ENCODE data around the gene DYNLT5.
A peak's percentile ranks its signal among the peaks of the same experiment; 100 is the strongest.
"Not testable (repeated sequence)": the region's sequence is repeated elsewhere in the genome, so short reads cannot be mapped to it uniquely, and the experiment has no call there.

The DYNLT5 gene

GRCh38 chr1:66752000-66752592 lies at the start of gene DYNLT5:
TSS of gene DYNLT5 (plus strand) at chr1:66752459. CDS start at chr1:66754659, 2,200 bp downstream.
- no peak for DNase-seq

GRCh38 chr1:66704177-66704875 lies 47.9 kb upstream of the DYNLT5 start:
- no peak for DNase-seq

- DNase-seq: no peak
Observed at GRCh38 chr1:66705110-66705509, 47.1 kb upstream of the DYNLT5 start.

- DNase-seq: no peak
Observed at GRCh38 chr1:66711420-66711819, 40.8 kb upstream of the DYNLT5 start.

- no peak for DNase-seq
Observed at GRCh38 chr1:66712839-66713238, 39.4 kb upstream of the DYNLT5 start.

- DNase-seq: no peak
Observed at GRCh38 chr1:66723985-66724384, 28.3 kb upstream of the DYNLT5 start.

- peak; percentile 36 for DNase-seq
Observed at GRCh38 chr1:66725885-66726665, 26.2 kb upstream of the DYNLT5 start.

- no peak for DNase-seq
Observed at GRCh38 chr1:66728021-66728420, 24.2 kb upstream of the DYNLT5 start.

- DNase-seq: not testable (repeated sequence)
Observed at GRCh38 chr1:66728716-66729115, 23.5 kb upstream of the DYNLT5 start.

- DNase-seq: no peak
Observed at GRCh38 chr1:66729119-66729518, 23.1 kb upstream of the DYNLT5 start.

- DNase-seq: no peak
Observed at GRCh38 chr1:66729523-66729922, 22.7 kb upstream of the DYNLT5 start.

GRCh38 chr1:66730462-66730861 lies 21.8 kb upstream of the DYNLT5 start:
- DNase-seq: no peak

- no peak for DNase-seq
Observed at GRCh38 chr1:66731170-66731865, 20.9 kb upstream of the DYNLT5 start.

- DNase-seq: no peak
Observed at GRCh38 chr1:66732407-66733166, 19.7 kb upstream of the DYNLT5 start.

GRCh38 chr1:66733348-66734017 lies 18.8 kb upstream of the DYNLT5 start:
- DNase-seq: no peak

GRCh38 chr1:66734531-66734930 lies 17.7 kb upstream of the DYNLT5 start:
- DNase-seq: not testable (repeated sequence)

- DNase-seq: no peak
Observed at GRCh38 chr1:66737836-66738235, 14.4 kb upstream of the DYNLT5 start.

- DNase-seq: no peak
Observed at GRCh38 chr1:66739401-66740157, 12.7 kb upstream of the DYNLT5 start.

GRCh38 chr1:66745451-66745850 lies 6.8 kb upstream of the DYNLT5 start:
- DNase-seq: no peak

GRCh38 chr1:66747501-66747900 lies 4.8 kb upstream of the DYNLT5 start:
- no peak for DNase-seq

- DNase-seq: no peak
Observed at GRCh38 chr1:66750577-66750976, 1.7 kb upstream of the DYNLT5 start.
